HG02571 (cell line): ENCODE data around the gene GABRR1.
"Not testable (repeated sequence)": the region's sequence is repeated elsewhere in the genome, so short reads cannot be mapped to it uniquely, and the experiment has no call there.

Experiments used
- ATAC-seq: cut with Tn5 transposase; IDR thresholded peaks from one replicate; pipeline ENCODE4 v1.9.1; 2021; ENCODE audit warnings: mild to moderate bottlenecking, moderate library complexity; ENCODE audit not compliant: unreplicated experiment

GABRR1 gene

GRCh38 chr6:89217299-89217910 lies at the start of gene GABRR1:
Gene GABRR1 (minus strand): TSS chr6:89217358. CDS start chr6:89217322, 36 bp downstream.
- ATAC-seq: no peak

- ATAC-seq: no peak
Observed at GRCh38 chr6:89264296-89264695, 47.1 kb upstream of the GABRR1 start.

- no peak for ATAC-seq
Observed at GRCh38 chr6:89260832-89261231, 43.7 kb upstream of the GABRR1 start.

GRCh38 chr6:89260310-89260709 lies 43.2 kb upstream of the GABRR1 start:
- no peak for ATAC-seq

GRCh38 chr6:89258912-89259311 lies 41.8 kb upstream of the GABRR1 start:
- ATAC-seq: no peak

- no peak for ATAC-seq
Observed at GRCh38 chr6:89257781-89258180, 40.6 kb upstream of the GABRR1 start.

- ATAC-seq: no peak
Observed at GRCh38 chr6:89257346-89257745, 40.2 kb upstream of the GABRR1 start.

- no peak for ATAC-seq
Observed at GRCh38 chr6:89255417-89255816, 38.3 kb upstream of the GABRR1 start.

GRCh38 chr6:89254569-89254968 lies 37.4 kb upstream of the GABRR1 start:
- ATAC-seq: no peak

- ATAC-seq: no peak
Observed at GRCh38 chr6:89252907-89253306, 35.7 kb upstream of the GABRR1 start.

GRCh38 chr6:89251976-89252375 lies 34.8 kb upstream of the GABRR1 start:
- no peak for ATAC-seq

GRCh38 chr6:89251170-89251569 lies 34.0 kb upstream of the GABRR1 start:
- no peak for ATAC-seq

GRCh38 chr6:89250239-89250638 lies 33.1 kb upstream of the GABRR1 start:
- ATAC-seq: no peak

- ATAC-seq: peak; percentile 80
Observed at GRCh38 chr6:89244241-89244985, 27.3 kb upstream of the GABRR1 start.

GRCh38 chr6:89243331-89243629 lies 26.1 kb upstream of the GABRR1 start:
- ATAC-seq: no peak

- no peak for ATAC-seq
Observed at GRCh38 chr6:89242574-89243330, 25.6 kb upstream of the GABRR1 start.

GRCh38 chr6:89239338-89239737 lies 22.2 kb upstream of the GABRR1 start:
- ATAC-seq: no peak

- ATAC-seq: no peak
Observed at GRCh38 chr6:89237158-89237557, 20.0 kb upstream of the GABRR1 start.

- not testable (repeated sequence) for ATAC-seq
Observed at GRCh38 chr6:89233605-89234004, 16.4 kb upstream of the GABRR1 start.

- ATAC-seq: no peak
Observed at GRCh38 chr6:89222712-89223039, 5.5 kb upstream of the GABRR1 start.

GRCh38 chr6:89221971-89222711 lies 5.0 kb upstream of the GABRR1 start:
- ATAC-seq: no peak

- no peak for ATAC-seq
Observed at GRCh38 chr6:89221129-89221528, 4.0 kb upstream of the GABRR1 start.
